Measurements from ENCODE around the gene CDH15. TPM values are rescaled to one million over a fixed set of nuclear protein-coding genes. Genes with fewer than 3 reads are reported as not detected.

Gene CDH15
- polyA plus RNA-seq, 2 of the 4 experiments (the other 2 are of a cell fraction) = 0.05 to 0.08 TPM

- H3K9me3 ChIP-seq = no peaks in the 10 kb centered on the region
- peak; percentile 95 for ATAC-seq
- ChIA-PET CTCF (interaction anchor here (0.9 to 1.6 kb wide), 6 partner anchors 8 to 405 kb away, joined by 3 to 7 read pairs (median 4); no protein-coding TSS in a partner anchor), POLR2A (interaction anchor here (0.9 to 1.2 kb wide), 5 partner anchors 23 to 480 kb away, joined by 3 to 6 read pairs (median 4); no protein-coding TSS in a partner anchor)
- H3K4me2 ChIP-seq = peak within 1 kb of the TSS; percentile 100
- peak; percentile 86 to 94 for DNase-seq (ENCODE audit: low read depth in 1 of 2, low spot score in 1 of 2)
- peak within 1 kb of the TSS; percentile 87 to 95 for H3K27ac ChIP-seq
- FAIRE-seq = no peak
- WGBS (ENCODE audit: missing lambda C conversion rate) = 2% methylated on average over 60 of the region's 91 CpGs
- TF ChIP-seq ELK1 (IDR thresholded peaks at IDR 0.05; ENCODE audit: low read depth, low read length) = no peak
- TF ChIP-seq NR3C1 (IDR thresholded peaks at IDR 0.05) = no peak
- peak; percentile 78 for TF ChIP-seq POLR2A (IDR thresholded peaks at IDR 0.05; ENCODE audit: low read length)
- peak; percentile 80 for TF ChIP-seq MAX (IDR thresholded peaks at IDR 0.05)
- no peak for TF ChIP-seq MAZ (IDR thresholded peaks at IDR 0.05; ENCODE audit: borderline replicate concordance, low read depth, low read length)
- peak; percentile 22 to 83; a peak in 2 of 5 replicates for TF ChIP-seq JUN (IDR thresholded peaks at IDR 0.05)
- peak; percentile 82 for TF ChIP-seq KDM5A (IDR thresholded peaks at IDR 0.05)
- TF ChIP-seq PBX3 (IDR thresholded peaks at IDR 0.05) = peak; percentile 82
- peak; percentile 31; the same call in 1 of the 2 replicates for TF ChIP-seq GATA3 (IDR thresholded peaks at IDR 0.05; ENCODE audit: borderline replicate concordance)
- peak; percentile 98 for TF ChIP-seq PHF8 (IDR thresholded peaks at IDR 0.05; ENCODE audit: borderline replicate concordance, low read depth)
- peak; percentile 76; the same call in 1 of the 3 replicates for TF ChIP-seq BCL3 (IDR thresholded peaks at IDR 0.05)
- no peak for TF ChIP-seq CHD2 (IDR thresholded peaks at IDR 0.05; ENCODE audit: low read length, partially characterized antibody)
- peak; percentile 66 for TF ChIP-seq E2F6 (IDR thresholded peaks at IDR 0.05; ENCODE audit: borderline replicate concordance, low read depth)
- peaks cover 9% of the 10 kb centered on the region for H3K4me1 ChIP-seq
- H3K4me3 ChIP-seq = peak within 1 kb of the TSS; percentile 78
Observed at GRCh38 chr16:89217388-89218191, 46.0 kb downstream of the CDH15 start, which contains the start of gene ZNF778. ZNF778 (plus strand) TSS chr16:89217703; CDS start chr16:89221128, 3,425 bp downstream.

GRCh38 chr16:89219365-89219764 lies 47.8 kb downstream of the CDH15 start:
- Histone ChIP-seq H3K27ac (no peak overlapping the region), H3K9me3 (peaks cover 5% of the 10 kb centered on the region; the same call in 1 of the 3 replicates), H3K4me1 (peaks cover 9% of the 10 kb centered on the region), H3K4me2 (no peak overlapping the region), H3K4me3 (no peak overlapping the region)
- WGBS (ENCODE audit: missing lambda C conversion rate) = 80% methylated on average over 5 of the region's 5 CpGs
- TF ChIP-seq HOXB13 (CRISPR knock-in tag; IDR thresholded peaks at IDR 0.05; ENCODE audit: low read depth) = no peak
- TF ChIP-seq GATA3 (IDR thresholded peaks at IDR 0.05; ENCODE audit: borderline replicate concordance) = no peak
- no peak for TF ChIP-seq ZFP36 (IDR thresholded peaks at IDR 0.05; ENCODE audit: borderline replicate concordance, partially characterized antibody)
- no peak for TF ChIP-seq USF2 (IDR thresholded peaks at IDR 0.05)
- no peak for TF ChIP-seq CEBPB (IDR thresholded peaks at IDR 0.05)
- no peak for TF ChIP-seq RCOR1 (IDR thresholded peaks at IDR 0.05; ENCODE audit: low read depth, low read length)
- TF ChIP-seq NFE2L2 (conservative IDR thresholded peaks at IDR 0.05; ENCODE audit: low read length) = no peak
- TF ChIP-seq NR3C1 (IDR thresholded peaks at IDR 0.05) = no peak
- TF ChIP-seq ATOH8 (CRISPR knock-in tag; IDR thresholded peaks at IDR 0.05; ENCODE audit: low read depth) = no peak
- no peak for TF ChIP-seq RNF2 (IDR thresholded peaks at IDR 0.05; ENCODE audit: borderline replicate concordance, low read depth)
- no peak for TF ChIP-seq SREBF2 (IDR thresholded peaks at IDR 0.05)
- no peak for TF ChIP-seq ESRRA (IDR thresholded peaks at IDR 0.05; ENCODE audit: borderline replicate concordance, low read length)
- no peak for TF ChIP-seq RAD21 (conservative IDR thresholded peaks at IDR 0.05 in 1 of 2, IDR thresholded peaks at IDR 0.05 in 1 of 2)
- no peak for TF ChIP-seq ZC3H11A (IDR thresholded peaks at IDR 0.05)
- no peak for TF ChIP-seq HDAC2 (IDR thresholded peaks at IDR 0.05)
- TF ChIP-seq MAFK (IDR thresholded peaks at IDR 0.05; ENCODE audit: partially characterized antibody) = no peak
- DNase-seq (ENCODE audit: low read depth in 1 of 2, low spot score in 1 of 2) (no peak), ATAC-seq (no peak), FAIRE-seq (no peak)
- ChIA-PET CTCF (interaction anchor here (0.9 to 1.2 kb wide), 3 partner anchors 15 to 475 kb away, joined by 3 read pairs; no protein-coding TSS in a partner anchor), POLR2A (no interaction called here)

Data from A549 (cell line).